ENCODE data around the gene P4HA2. TPM values are rescaled to one million over a fixed set of nuclear protein-coding genes. Genes with fewer than 3 reads are reported as not detected.

The P4HA2 gene
- total and polyA plus RNA-seq, 2 of the 8 experiments (the other 6 are each of a cell fraction or from before 2014, with no cell fraction given) = 7.4 to 9.3 TPM

- TF ChIP-seq CHD7 (IDR thresholded peaks at IDR 0.05; ENCODE audit: insufficient replicate concordance, low read length) = no peak
- TF ChIP-seq SIX5 (IDR thresholded peaks at IDR 0.05; ENCODE audit: low read depth, low read length) = no peak
Measured at GRCh38 chr5:132238901-132239500, 11.3 kb upstream of the P4HA2 start (continued).

All from H1 (cell line).